Measurements from ENCODE around the gene PTH1R. TPM values are rescaled to one million over a fixed set of nuclear protein-coding genes. Genes with fewer than 3 reads are reported as not detected.

The PTH1R gene
- total RNA-seq, 4 donors from 2014 or later, result 0.40 to 1.9 (median 1.5) TPM

DNA sequence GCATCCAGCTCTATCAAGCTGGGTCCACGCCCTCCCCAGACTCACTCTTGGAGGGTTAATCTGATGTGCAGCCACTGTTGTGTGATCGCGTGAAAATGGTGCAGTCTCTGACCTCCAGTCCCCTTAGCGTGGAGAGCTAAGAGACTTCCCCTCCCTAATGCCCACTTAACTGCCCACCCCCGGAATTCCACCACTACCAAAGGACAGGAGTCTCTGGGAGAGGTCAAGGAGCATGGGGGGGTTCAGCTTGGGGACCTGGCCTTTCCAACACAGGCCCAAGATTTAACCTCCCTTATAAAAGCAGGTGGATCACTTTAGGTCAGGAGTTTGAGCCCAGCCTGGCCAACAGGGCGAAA, 50.2 kb downstream of the PTH1R start:
- no peaks in the 10 kb centered on the region for H3K9me3 ChIP-seq
- intact Hi-C loops (cut with DNase I), result no loop called here
- H3K27ac ChIP-seq, result peak overlapping the region; percentile 86 to 94 (median 86)
- no peak for DNase-seq
- H3K4me1 ChIP-seq, result peaks cover 59 to 94% (median 77%) of the 10 kb centered on the region in 3 donors
- H3K27me3 ChIP-seq, result no peaks in the 10 kb centered on the region
- peaks cover 15 to 51% (median 24%) of the 10 kb centered on the region in 3 donors for H3K36me3 ChIP-seq
- H3K4me3 ChIP-seq, result no peak overlapping the region
- no peak for TF ChIP-seq CTCF (IDR thresholded peaks at IDR 0.05)
- no peak for TF ChIP-seq POLR2A (IDR thresholded peaks at IDR 0.05)
- 82 to 100% methylated on average over 2 to 3 of the region's 6 CpGs for WGBS, 2 donors

- Histone ChIP-seq H3K4me1 (peaks cover 65 to 98% (median 83%) of the 10 kb centered on the region in 3 donors), H3K27ac (peak overlapping the region; percentile 86 to 94 (median 86)), H3K27me3 (no peaks in the 10 kb centered on the region), H3K36me3 (peaks cover 9 to 45% (median 19%) of the 10 kb centered on the region in 3 donors), H3K4me3 (no peak overlapping the region), H3K9me3 (no peaks in the 10 kb centered on the region)
- no peak for TF ChIP-seq POLR2A (IDR thresholded peaks at IDR 0.05)
- no peak for TF ChIP-seq CTCF (IDR thresholded peaks at IDR 0.05)
- no peak for DNase-seq
- WGBS, 2 donors, result 50 to 65% methylated on average over 1 of the region's 1 CpG
- intact Hi-C loops (cut with DNase I), result no loop called here
Observed at GRCh38 chr3:46928282-46928681, 50.8 kb downstream of the PTH1R start.

DNA sequence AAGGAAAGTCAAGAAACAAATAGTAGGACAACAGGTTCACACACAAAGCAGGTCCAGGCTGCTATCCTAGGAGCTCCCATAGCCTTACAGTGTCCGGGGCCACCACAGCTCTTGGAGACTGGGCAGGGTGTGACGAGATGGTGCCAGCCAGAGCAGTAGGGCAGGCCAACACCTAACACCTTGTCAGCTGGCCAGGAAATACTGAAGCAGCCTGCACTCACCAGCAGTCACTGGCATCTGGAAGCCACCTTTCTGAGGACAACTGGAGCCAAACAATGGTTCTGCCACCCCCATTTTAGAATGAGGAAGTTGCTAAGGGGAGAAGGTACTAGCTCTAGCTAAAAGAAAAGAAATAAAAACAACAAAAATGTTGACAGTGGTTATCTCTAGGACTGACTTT, 51.8 kb downstream of the PTH1R start:
- peaks cover 9 to 35% (median 12%) of the 10 kb centered on the region in 3 donors for H3K36me3 ChIP-seq
- H3K4me1 ChIP-seq, result peaks cover 72 to 98% (median 94%) of the 10 kb centered on the region in 3 donors
- H3K27ac ChIP-seq, result peak overlapping the region; percentile 66 to 94 (median 86)
- no peaks in the 10 kb centered on the region for H3K9me3 ChIP-seq
- H3K27me3 ChIP-seq, result no peaks in the 10 kb centered on the region
- intact Hi-C loops (cut with DNase I), result no loop called here
- WGBS, 2 donors, result 48% methylated on average over 2 of the region's 2 CpGs
- TF ChIP-seq POLR2A (IDR thresholded peaks at IDR 0.05), result no peak
- TF ChIP-seq CTCF (IDR thresholded peaks at IDR 0.05), result no peak
- H3K4me3 ChIP-seq, result no peak overlapping the region
- no peak for DNase-seq

- peaks cover 2 to 25% (median 3%) of the 10 kb centered on the region in 3 donors for H3K36me3 ChIP-seq
- H3K27ac ChIP-seq, result peak overlapping the region; percentile 82 to 94 (median 86)
- H3K4me3 ChIP-seq, result no peak overlapping the region
- intact Hi-C loops (cut with DNase I), result no loop called here
- no peaks in the 10 kb centered on the region for H3K27me3 ChIP-seq
- WGBS, 2 donors, result 66 to 71% methylated on average over 4 to 6 of the region's 9 CpGs
- H3K4me1 ChIP-seq, result peaks cover 80 to 100% (median 99%) of the 10 kb centered on the region in 3 donors
- no peaks in the 10 kb centered on the region for H3K9me3 ChIP-seq
- no peak for DNase-seq
- TF ChIP-seq POLR2A (IDR thresholded peaks at IDR 0.05) (no peak), CTCF (IDR thresholded peaks at IDR 0.05) (no peak)
Observed at GRCh38 chr3:46930166-46930944, 52.8 kb downstream of the PTH1R start.

- peak overlapping the region; percentile 82 to 94 (median 86) for H3K27ac ChIP-seq
- TF ChIP-seq POLR2A (IDR thresholded peaks at IDR 0.05) (no peak), CTCF (IDR thresholded peaks at IDR 0.05) (no peak)
- intact Hi-C loops (cut with DNase I), result no loop called here
- no peaks in the 10 kb centered on the region for H3K27me3 ChIP-seq
- no peak for DNase-seq
- 27 to 53% methylated on average over 3 of the region's 3 CpGs for WGBS, 2 donors
- no peak overlapping the region for H3K4me3 ChIP-seq
- peaks cover 87 to 100% (median 99%) of the 10 kb centered on the region in 3 donors for H3K4me1 ChIP-seq
- no peaks in the 10 kb centered on the region for H3K9me3 ChIP-seq
- peaks cover 0 to 21% (median 0%) of the 10 kb centered on the region in 3 donors for H3K36me3 ChIP-seq
Observed at GRCh38 chr3:46930945-46931403, 53.5 kb downstream of the PTH1R start.

All from esophagus squamous epithelium (tissue), 5 donors.